Ramos (cell line): ENCODE measurements around the gene IBA57.

Source experiments
- in situ Hi-C: fragments of 300-500 bp; cut with MboI; formaldehyde crosslinking; loops from one replicate; pipeline ENCODE4 v1.14.3; 2022; ENCODE audit warnings: low sequenced_read_pairs; ENCODE audit not compliant: unreplicated experiment

IBA57 gene

GRCh38 chr1:228155596-228156514 lies 9.7 kb upstream of the IBA57 start:
- in situ Hi-C loops = no loop called here

GRCh38 chr1:228156515-228156881 lies 9.1 kb upstream of the IBA57 start:
- in situ Hi-C loops = no loop called here

- in situ Hi-C loops = no loop called here
Measured at GRCh38 chr1:228156941-228157728, 8.5 kb upstream of the IBA57 start.

DNA sequence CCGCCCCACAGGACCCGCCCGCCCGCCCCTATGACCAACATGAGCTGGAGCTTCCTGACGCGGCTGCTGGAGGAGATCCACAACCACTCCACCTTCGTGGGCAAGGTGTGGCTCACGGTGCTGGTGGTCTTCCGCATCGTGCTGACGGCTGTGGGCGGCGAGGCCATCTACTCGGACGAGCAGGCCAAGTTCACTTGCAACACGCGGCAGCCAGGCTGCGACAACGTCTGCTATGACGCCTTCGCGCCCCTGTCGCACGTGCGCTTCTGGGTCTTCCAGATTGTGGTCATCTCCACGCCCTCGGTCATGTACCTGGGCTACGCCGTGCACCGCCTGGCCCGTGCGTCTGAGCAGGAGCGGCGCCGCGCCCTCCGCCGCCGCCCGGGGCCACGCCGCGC lies 7.9 kb upstream of the IBA57 start:
- in situ Hi-C loops = no loop called here

- in situ Hi-C loops = no loop called here
Measured at GRCh38 chr1:228158151-228159007, 7.2 kb upstream of the IBA57 start.

DNA sequence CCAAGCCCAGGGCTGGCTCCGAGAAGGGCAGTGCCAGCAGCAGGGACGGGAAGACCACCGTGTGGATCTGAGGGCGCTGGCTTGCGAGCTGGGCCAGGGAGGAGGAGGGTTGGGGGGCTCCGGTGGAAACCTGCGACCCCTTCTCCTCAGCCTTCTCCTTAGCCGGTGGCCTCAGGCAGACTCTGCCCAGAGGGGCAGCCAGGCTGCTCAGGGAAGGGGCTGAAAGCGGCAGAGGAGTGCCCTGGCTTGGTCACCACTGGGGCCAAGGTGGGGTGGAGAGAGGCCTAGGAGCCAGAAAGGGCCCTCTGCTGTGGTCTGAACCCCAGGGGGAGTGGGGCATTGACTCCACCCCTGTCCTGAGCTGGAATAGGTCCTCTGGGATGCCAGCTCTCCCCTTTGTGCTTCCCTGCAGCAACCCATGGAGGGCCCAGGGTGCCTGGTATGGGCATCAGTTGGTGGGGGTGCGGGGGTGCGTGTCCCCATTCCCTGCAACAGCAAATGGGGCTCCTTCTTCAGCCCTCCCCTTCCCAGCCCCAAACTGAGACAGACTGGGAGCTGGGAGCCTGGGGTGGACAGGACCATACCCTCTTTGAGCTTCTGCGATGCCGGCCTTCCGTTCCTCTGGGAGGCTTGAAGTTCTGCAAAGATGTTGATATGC lies 6.5 kb upstream of the IBA57 start:
- in situ Hi-C loops = no loop called here

DNA sequence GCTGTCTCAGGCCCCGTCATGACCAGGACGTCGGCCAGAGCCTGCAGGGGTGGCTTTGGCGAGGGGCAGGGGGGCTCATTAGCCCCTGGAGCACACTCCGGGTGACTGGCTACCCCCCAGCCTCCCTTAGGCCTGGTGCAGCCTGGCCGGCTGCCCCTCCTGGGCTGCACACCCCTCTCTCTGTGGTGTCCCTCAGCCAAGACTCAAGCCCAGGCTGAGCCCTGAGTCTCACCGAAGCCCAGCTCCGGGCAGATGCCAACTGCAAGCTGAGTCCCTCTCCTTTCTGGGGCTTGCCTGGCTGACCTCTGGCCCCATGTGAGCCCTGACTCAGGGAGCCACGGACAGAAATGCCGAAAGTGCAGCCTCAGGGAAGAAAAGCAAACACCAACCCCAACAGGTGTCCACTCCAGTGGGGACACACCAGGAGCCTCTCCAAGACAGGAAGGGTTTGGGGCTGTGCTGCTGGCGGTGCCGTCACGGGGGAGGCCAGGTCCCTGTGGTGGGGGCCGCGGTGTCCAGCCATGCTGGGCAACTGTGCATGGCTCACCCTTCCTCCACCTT lies 5.3 kb upstream of the IBA57 start:
- in situ Hi-C loops = no loop called here

DNA sequence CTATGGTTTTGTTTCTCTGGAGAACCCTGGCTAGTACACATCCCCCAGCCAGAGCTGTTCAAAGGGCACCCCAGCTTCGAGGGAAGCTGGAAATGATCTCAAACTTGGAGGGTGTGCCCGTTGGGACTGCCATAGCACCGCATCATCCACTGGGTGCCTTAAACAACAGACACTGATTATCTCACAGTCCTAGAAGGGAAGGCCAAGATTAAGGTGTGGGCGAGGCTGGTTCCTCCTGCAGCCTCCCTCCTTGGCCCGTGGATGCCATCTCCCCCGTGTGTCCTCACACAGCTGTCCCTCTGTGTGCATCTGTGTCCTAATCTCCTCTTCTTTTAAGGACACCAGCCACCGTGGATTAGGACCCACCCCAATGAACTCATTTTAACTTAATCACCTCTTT lies 4.2 kb upstream of the IBA57 start:
- in situ Hi-C loops = no loop called here

DNA sequence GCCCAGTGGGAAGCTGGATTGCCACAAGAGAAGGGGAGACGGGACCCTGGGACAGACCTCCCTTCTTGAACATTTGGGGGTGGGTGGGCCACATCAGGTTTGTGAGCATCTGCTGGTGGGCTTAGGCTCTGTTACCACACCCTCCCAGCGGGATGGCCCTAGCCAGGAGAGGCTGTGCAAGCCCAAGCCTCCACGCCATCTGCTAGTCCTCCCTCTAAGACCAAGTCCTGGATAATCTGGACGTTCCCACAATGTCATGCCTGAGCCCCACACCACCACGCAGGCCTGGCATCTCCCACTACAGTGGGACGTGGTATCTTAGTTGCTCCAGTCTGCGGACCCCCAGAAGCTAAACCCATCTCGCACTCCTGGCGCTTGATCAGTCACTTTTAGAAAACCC lies 3.7 kb upstream of the IBA57 start:
- in situ Hi-C loops = no loop called here

DNA sequence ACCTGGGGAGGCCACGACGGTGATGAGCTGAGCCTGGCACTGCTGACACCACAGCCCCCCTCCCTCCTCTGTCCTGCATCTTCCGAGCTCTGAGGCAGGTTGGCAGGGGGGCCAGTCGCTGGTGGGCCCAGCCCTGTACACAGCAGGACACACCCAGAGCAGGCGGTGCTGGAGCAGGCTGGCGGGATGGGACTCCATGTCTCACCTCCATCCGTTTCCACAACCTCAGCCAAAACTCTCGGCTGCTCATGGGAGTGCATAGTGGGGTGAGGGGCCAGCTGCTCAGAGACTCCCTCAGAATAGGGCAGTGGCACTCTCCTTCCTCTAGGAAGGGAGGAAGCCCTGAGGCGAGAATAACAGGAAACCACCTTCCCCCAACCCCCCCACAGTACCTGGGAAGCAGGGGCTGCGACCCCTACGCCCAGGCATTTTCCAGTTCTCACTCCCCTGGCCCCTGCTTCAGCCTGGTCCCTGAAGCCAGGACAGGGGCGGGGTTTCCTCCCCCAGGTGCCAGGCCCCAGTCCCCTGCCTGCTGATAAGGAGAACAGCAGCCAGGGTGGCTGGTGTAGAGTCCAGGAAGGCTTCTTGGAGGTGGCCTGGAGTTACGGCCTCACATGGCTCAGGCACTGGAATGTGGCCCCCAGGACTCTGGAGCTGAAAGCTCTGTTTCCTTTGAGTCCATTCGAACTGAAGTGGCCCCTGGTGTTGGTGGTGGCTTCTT lies 3.2 kb upstream of the IBA57 start:
- in situ Hi-C loops = no loop called here

DNA sequence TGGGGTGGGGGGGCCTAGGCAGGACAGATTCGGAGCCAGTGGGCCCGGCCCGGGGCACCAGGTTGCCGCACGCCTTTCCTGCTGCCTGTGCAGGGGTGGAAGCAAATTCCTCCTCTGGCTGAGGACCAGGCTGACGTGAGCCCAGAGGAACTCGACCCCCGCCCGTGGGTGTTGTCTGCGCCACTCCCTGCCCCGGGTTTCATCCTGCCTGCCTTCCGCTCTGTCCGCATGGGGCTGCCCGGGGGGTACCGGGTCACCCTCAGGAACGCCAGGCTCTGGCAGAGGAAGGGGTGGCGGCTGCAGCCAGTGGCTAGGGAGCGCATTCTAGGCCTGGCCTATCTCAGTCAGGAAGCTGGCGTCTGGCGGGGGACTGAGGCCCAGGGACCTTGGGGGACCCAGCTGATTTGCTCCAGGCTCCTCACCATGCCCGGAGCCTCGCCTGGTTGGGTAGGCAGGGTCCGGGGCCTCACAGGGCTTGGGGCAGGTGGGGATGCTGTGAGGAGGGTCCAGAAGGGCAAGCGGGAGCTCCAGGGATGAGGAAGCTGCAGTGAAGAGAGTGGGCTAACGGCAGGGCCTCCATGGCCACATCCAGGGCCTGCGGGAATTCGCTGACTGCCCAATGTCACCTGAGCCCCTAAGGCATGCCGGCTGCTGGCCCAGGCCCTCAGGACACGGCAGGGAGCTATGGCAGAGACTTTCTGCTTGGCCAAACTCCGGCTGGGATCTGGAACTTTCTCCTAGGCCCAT lies 2.4 kb upstream of the IBA57 start:
- in situ Hi-C loops = no loop called here

- in situ Hi-C loops = no loop called here
Measured at GRCh38 chr1:228163776-228164519, 1.7 kb upstream of the IBA57 start.

GRCh38 chr1:228164561-228165371 lies 838 bp upstream of the IBA57 start:
- in situ Hi-C loops = no loop called here

DNA sequence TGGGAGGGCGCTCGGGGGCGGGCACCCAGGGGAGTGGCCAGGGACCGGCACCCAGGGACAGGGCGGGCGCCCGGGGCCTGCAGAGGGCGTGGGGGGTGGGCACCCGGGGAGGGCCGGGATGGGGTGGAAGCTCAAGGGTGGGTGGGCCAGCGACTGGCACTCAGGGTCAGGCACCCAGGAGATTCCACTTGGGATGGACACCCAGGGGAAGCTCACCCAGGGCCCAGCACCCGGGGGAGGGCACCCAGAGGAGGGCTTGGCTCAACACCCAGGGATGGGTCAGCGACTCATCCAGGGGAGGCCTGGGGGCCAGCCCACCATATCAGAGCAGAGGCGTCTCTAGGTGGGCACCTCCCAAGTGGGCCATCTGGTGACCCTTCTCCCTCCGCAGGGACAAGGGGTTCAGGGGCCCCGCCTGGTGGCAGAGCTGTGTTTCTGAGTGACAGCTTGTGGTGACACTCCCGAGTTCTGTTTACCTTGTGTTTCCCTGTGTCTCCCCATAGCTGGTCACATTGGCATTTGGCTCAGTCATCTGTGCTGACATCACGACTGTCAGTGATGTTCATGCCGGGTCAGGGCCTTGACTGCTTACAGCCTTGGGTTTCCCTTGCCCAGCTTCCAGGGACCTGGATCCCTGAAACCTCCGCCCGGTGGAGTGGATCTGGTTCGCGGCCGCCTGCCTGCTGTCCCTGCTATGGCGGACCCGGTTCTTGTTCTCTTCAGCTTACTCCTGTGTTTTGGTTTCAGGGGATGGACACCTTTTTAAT lies 749 bp downstream of the IBA57 start:
- in situ Hi-C loops = no loop called here

- in situ Hi-C loops = no loop called here
Measured at GRCh38 chr1:228168563-228169270, 3.1 kb downstream of the IBA57 start.

DNA sequence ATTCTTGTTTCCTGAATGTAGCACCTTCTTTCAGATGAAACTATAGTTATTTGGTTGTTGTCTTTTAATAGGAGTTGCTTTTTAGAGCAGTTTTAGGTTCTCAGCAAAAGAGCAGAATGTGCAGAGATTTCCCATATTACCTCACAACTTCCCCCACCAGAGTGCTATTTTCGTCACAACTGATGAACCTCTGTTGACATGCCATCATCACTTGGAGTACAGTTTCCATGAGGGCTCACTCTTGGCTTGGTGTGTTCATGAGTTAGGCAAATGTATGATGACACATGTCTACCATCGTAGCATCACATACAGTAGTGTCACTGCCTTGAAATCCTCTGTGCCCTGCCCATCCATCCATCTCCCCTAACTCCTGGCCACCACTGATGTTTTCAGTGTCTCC lies 3.7 kb downstream of the IBA57 start:
- in situ Hi-C loops = no loop called here
